ENCODE measurements around the gene ABCA5.

Gene ABCA5

DNA sequence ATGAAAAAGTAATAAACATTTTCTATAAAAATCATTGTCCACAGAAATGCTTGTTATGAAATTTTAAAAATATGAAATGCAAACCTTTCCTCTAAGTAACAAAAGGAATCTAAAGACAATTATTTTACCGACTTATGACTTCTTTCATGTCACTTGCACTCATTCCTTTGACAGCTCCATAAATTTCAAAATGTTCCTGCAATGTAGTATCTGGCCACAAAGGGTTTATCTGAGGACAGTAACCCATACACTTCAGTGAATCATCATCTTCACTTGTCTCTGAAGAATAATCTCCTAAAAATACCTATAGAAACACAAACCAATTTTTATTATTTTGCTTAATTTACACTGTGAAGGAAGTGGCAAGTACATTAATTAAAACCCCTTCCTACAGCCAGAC, 72.7 kb downstream of the ABCA5 start:
- Histone ChIP-seq H3K4me3 (IDR thresholded peaks at IDR 0.05; ENCODE audit: insufficient read depth, low read depth, low read length) (no peak overlapping the region), H3K27ac (no peak overlapping the region), H3K36me3 (ENCODE audit: insufficient read depth) (no peaks in the 10 kb centered on the region), H3K27me3 (ENCODE audit: insufficient read depth, low read depth) (no peaks in the 10 kb centered on the region), H3K4me1 (ENCODE audit: low read depth, poor library complexity, severe bottlenecking) (no peaks in the 10 kb centered on the region), H3K9ac (no peak overlapping the region), H3K4me2 (no peak overlapping the region), H4K20me1 (ENCODE audit: insufficient read depth) (no peaks in the 10 kb centered on the region), H2AFZ (ENCODE audit: low read depth) (no peak overlapping the region), H3K79me2 (ENCODE audit: insufficient read depth, low read depth) (no peaks in the 10 kb centered on the region)
- TF ChIP-seq CTCF (conservative IDR thresholded peaks at IDR 0.05; ENCODE audit: low read depth, low read length) = no peak

DNA sequence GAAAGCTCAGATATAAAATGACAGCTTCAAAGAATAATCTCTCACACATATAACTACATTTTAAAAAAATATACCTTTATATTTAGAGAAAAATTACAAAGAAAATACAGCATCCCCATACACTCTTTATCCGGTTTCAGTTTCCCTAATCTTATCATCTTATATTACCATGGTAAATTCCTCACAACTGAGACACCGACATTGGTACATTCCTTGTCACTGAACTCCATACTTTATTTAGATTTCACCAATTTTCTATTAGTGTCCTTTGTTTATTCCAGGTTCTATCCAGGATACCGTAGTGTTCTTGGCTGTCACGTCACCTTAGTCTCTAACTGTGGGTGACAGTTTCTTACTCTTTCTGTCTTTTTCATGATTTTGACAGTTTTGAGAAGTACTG, 76.3 kb downstream of the ABCA5 start:
- no peaks in the 10 kb centered on the region for H3K36me3 ChIP-seq (ENCODE audit: insufficient read depth)
- H3K9ac ChIP-seq = no peak overlapping the region
- H3K4me1 ChIP-seq (ENCODE audit: low read depth, poor library complexity, severe bottlenecking) = no peaks in the 10 kb centered on the region
- no peak for TF ChIP-seq CTCF (conservative IDR thresholded peaks at IDR 0.05; ENCODE audit: low read depth, low read length)
- H3K4me3 ChIP-seq (IDR thresholded peaks at IDR 0.05; ENCODE audit: insufficient read depth, low read depth, low read length) = no peak overlapping the region
- H3K27me3 ChIP-seq (ENCODE audit: insufficient read depth, low read depth) = no peaks in the 10 kb centered on the region
- no peak overlapping the region for H3K4me2 ChIP-seq
- H3K79me2 ChIP-seq (ENCODE audit: insufficient read depth, low read depth) = no peaks in the 10 kb centered on the region
- no peaks in the 10 kb centered on the region for H4K20me1 ChIP-seq (ENCODE audit: insufficient read depth)
- no peak overlapping the region for H3K27ac ChIP-seq
- H2AFZ ChIP-seq (ENCODE audit: low read depth) = no peak overlapping the region

- no peak overlapping the region for H3K4me2 ChIP-seq
- H4K20me1 ChIP-seq (ENCODE audit: insufficient read depth) = no peaks in the 10 kb centered on the region
- no peaks in the 10 kb centered on the region; the same call in 1 of the 2 replicates for H3K36me3 ChIP-seq (ENCODE audit: insufficient read depth)
- H3K9ac ChIP-seq = no peak overlapping the region
- no peak overlapping the region for H3K4me3 ChIP-seq (IDR thresholded peaks at IDR 0.05; ENCODE audit: insufficient read depth, low read depth, low read length)
- H2AFZ ChIP-seq (ENCODE audit: low read depth) = no peak overlapping the region
- H3K27me3 ChIP-seq (ENCODE audit: insufficient read depth, low read depth) = no peaks in the 10 kb centered on the region
- H3K27ac ChIP-seq = no peak overlapping the region
- no peaks in the 10 kb centered on the region for H3K4me1 ChIP-seq (ENCODE audit: low read depth, poor library complexity, severe bottlenecking)
- H3K79me2 ChIP-seq (ENCODE audit: insufficient read depth, low read depth) = no peaks in the 10 kb centered on the region
- peak; percentile 82 for TF ChIP-seq CTCF (conservative IDR thresholded peaks at IDR 0.05; ENCODE audit: low read depth, low read length)
These were observed 80.1 kb downstream of the ABCA5 start for GRCh38 chr17:69246726-69247375.

DNA sequence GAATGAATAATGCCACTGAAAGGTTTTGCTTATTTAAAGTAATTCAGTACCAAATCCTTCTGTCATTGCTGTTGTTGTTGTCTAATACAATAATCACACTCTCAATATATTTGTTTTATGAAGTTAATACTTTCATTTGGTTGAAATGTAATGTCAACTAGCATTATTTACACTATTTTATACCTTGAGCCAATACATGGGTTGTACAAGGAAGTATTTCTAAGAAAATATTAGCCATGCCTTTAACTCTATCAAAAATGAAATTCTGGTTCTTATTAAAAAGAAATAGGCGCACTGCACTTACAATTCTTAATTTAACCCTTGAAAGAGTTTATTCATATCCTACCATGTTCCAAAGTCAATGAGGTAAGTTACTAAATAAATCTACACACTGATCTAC, 80.7 kb downstream of the ABCA5 start:
- H3K4me3 ChIP-seq (IDR thresholded peaks at IDR 0.05; ENCODE audit: insufficient read depth, low read depth, low read length) = no peak overlapping the region
- no peaks in the 10 kb centered on the region for H3K79me2 ChIP-seq (ENCODE audit: insufficient read depth, low read depth)
- no peak for TF ChIP-seq CTCF (conservative IDR thresholded peaks at IDR 0.05; ENCODE audit: low read depth, low read length)
- no peaks in the 10 kb centered on the region for H3K27me3 ChIP-seq (ENCODE audit: insufficient read depth, low read depth)
- H3K9ac ChIP-seq = no peak overlapping the region
- no peak overlapping the region for H3K27ac ChIP-seq
- no peak overlapping the region for H2AFZ ChIP-seq (ENCODE audit: low read depth)
- H4K20me1 ChIP-seq (ENCODE audit: insufficient read depth) = no peaks in the 10 kb centered on the region
- no peaks in the 10 kb centered on the region; the same call in 1 of the 2 replicates for H3K36me3 ChIP-seq (ENCODE audit: insufficient read depth)
- H3K4me2 ChIP-seq = no peak overlapping the region
- no peaks in the 10 kb centered on the region for H3K4me1 ChIP-seq (ENCODE audit: low read depth, poor library complexity, severe bottlenecking)

Measured in KMS-11 (cell line).